Lung (tissue), 12 donors: ENCODE measurements around the gene TXNRD2. TPM values are rescaled to one million over a fixed set of nuclear protein-coding genes. Genes with fewer than 3 reads are reported as not detected.

ENCODE experiments used
- ATAC-seq: fragments of 200-7000 bp; cut with Tn5 transposase; one replicate; pipeline ENCODE4 v1.9.1; 2020; ENCODE audit warnings: moderate number of reproducible peaks; ENCODE audit not compliant: insufficient read depth, low FRiP score
- DNase-seq, 3 donors: peaks; one replicate each; pipeline ENCODE4 v3.0.0-alpha.2; 2013 to 2017
- H3K27ac ChIP-seq, 2 donors: one replicate each; pipeline ENCODE4 v1.5.1; 2013; ENCODE audit warnings: mild to moderate bottlenecking in 2 of 2, moderate library complexity in 2 of 2, control low read depth in 1 of 2, inconsistent platforms in 1 of 2, low read depth in 1 of 2, low read length in 1 of 2
- H3K27me3 ChIP-seq, 3 donors: one replicate each; pipeline ENCODE4 v1.5.1; 2013; ENCODE audit warnings: low read length in 2 of 3; ENCODE audit not compliant: control insufficient read depth in 3 of 3, insufficient read depth in 3 of 3
- H3K36me3 ChIP-seq, 4 donors: one replicate each; pipeline ENCODE4 v1.5.1; 2013; ENCODE audit warnings: low read length in 4 of 4, mild to moderate bottlenecking in 1 of 4, moderate library complexity in 1 of 4; ENCODE audit not compliant: control insufficient read depth in 4 of 4, insufficient read depth in 4 of 4
- H3K4me1 ChIP-seq, 5 donors: one replicate each; pipeline ENCODE4 v1.5.1; 2013; ENCODE audit warnings: low read length in 5 of 5, mild to moderate bottlenecking in 2 of 5, moderate library complexity in 1 of 5; ENCODE audit not compliant: control insufficient read depth in 5 of 5, insufficient read depth in 5 of 5
- H3K4me3 ChIP-seq: one replicate; pipeline ENCODE4 v1.5.1; 2013; ENCODE audit warnings: mild to moderate bottlenecking, control low read depth, moderate library complexity
- H3K9ac ChIP-seq, 2 donors: one replicate each; pipeline ENCODE4 v1.5.1; 2013; ENCODE audit warnings: low read length in 2 of 2, control low read depth in 1 of 2; ENCODE audit not compliant: insufficient read depth in 1 of 2
- H3K9me3 ChIP-seq, 4 donors: one replicate each; pipeline ENCODE4 v1.5.1; 2013; ENCODE audit warnings: low read length in 3 of 4, mild to moderate bottlenecking in 1 of 4, moderate library complexity in 1 of 4; ENCODE audit not compliant: control insufficient read depth in 4 of 4, insufficient read depth in 3 of 4
- WGBS, 2 donors: extraction: QIAGEN DNeasy Blood & Tissue Kit; methylation state at CpG; one replicate each; pipeline ENCODE4 v1.1.7; 2013; 5-methylcytosine and 5-hydroxymethylcytosine counted together
- polyA plus RNA-seq, 2 donors: library from polyadenylated mRNA; stranded (reverse); fragments of 200-250 nt; gene quantifications; one replicate each; pipeline ENCODE4 v1.2.1, GENCODE V29; 2013
- total RNA-seq, 2 donors: library from RNA; depleted of rRNA in 1 of 2; stranded (reverse); fragments of >200 nt in 1 of 2; gene quantifications; one replicate each; pipeline ENCODE4 v1.2.1, GENCODE V29; 2014 to 2021
- TF ChIP-seq, protein P1 (sequence below): IDR thresholded peaks from 2 replicates; pipeline ENCODE4 v1.5.1; 2012; ENCODE audit warnings: mild to moderate bottlenecking; ENCODE audit errors: control extremely low read depth, extremely low read depth
- donor health status: control.
- donor health status: control.
- donor health status: Bipolar disorder and iron deficiency.
- donor health status: healthy.
- donor health status: DM: yes; HTN: yes; CAD: no.

The TXNRD2 gene
- total and polyA plus RNA-seq, 4 donors: 20.3 to 59.2 (median 32.2) TPM

DNA sequence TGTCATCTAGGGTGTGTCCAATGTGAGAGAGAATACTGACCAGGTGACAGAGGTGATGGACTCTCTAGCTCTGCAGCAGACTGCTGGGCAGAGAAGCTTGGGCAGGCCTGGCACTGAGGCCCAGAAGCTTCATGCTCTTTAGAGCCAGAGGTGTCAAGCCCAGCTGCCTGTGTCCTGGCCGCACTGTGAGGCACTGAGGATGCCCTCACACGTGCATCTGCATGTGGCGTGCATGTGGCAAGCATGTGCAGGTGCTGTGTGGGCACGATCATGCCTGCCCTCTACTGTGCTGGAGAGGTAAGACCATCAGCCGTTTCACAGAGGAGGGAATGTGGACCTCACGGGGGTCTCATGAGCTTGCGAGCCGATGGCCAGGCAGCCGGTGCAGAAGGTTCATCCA, 15.8 kb upstream of the TXNRD2 start:
- TF ChIP-seq, protein P1, sequence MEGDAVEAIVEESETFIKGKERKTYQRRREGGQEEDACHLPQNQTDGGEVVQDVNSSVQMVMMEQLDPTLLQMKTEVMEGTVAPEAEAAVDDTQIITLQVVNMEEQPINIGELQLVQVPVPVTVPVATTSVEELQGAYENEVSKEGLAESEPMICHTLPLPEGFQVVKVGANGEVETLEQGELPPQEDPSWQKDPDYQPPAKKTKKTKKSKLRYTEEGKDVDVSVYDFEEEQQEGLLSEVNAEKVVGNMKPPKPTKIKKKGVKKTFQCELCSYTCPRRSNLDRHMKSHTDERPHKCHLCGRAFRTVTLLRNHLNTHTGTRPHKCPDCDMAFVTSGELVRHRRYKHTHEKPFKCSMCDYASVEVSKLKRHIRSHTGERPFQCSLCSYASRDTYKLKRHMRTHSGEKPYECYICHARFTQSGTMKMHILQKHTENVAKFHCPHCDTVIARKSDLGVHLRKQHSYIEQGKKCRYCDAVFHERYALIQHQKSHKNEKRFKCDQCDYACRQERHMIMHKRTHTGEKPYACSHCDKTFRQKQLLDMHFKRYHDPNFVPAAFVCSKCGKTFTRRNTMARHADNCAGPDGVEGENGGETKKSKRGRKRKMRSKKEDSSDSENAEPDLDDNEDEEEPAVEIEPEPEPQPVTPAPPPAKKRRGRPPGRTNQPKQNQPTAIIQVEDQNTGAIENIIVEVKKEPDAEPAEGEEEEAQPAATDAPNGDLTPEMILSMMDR: no peak
- DNase-seq (peak in 1 of 3 donors; percentile 8), ATAC-seq (no peak)
- Histone ChIP-seq H3K27ac (no peak overlapping the region), H3K36me3 (no peaks in the 10 kb centered on the region), H3K4me3 (no peak overlapping the region), H3K4me1 (peaks cover 0 to 33% (median 10%) of the 10 kb centered on the region in 5 donors), H3K9me3 (no peaks in the 10 kb centered on the region), H3K27me3 (no peaks in the 10 kb centered on the region), H3K9ac (no peak overlapping the region)
- WGBS, 2 donors: 96 to 97% methylated on average over 9 of the region's 9 CpGs

DNA sequence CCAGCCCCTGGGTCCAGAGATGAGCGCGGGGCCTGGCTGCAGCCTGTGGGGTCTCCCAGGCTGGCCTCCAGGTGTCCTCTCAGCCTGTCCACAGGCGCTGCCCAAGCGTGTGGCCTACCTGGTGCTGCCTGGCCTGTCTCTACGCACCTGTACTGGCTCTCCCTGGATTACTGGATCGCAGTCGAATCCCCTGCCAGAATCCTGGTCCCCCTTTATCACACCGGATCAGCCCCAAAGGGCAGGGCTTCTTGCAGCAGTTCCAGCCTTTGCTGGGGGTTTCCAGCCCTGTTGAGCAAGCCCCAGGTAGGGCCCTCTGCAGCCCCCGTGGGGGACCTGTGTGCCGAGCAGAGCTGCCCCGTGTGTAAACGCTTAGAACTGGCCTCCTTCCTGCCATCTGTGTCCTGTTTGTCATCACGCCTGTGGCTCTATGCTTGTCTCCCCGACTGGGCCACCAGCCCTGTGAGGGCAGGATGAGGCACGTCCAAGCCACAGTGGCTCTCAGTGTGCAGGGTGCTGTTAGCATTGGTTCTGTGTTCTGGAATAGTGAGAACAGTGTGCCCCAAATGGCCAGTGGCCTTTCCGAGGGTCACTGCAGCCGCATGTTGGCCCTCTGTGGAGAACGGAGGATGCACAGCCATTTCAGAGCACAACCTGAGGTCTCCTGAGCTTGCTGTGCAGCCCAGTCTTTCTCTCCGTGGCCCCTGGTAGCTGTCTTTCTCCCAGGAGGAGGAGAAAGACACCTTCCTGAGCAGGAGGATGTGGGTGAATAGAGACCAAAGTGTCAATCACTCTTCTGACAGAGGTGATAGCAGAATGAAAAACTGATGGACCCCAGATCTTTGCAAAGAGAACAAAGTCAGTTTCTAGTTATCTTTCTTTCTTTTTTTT, 13.9 kb upstream of the TXNRD2 start:
- H3K4me1 ChIP-seq: peaks cover 0 to 22% (median 9%) of the 10 kb centered on the region in 5 donors
- no peak overlapping the region for H3K27ac ChIP-seq
- H3K9me3 ChIP-seq: no peaks in the 10 kb centered on the region
- no peaks in the 10 kb centered on the region for H3K27me3 ChIP-seq
- H3K9ac ChIP-seq: no peak overlapping the region
- 57 to 64% methylated on average over 19 of the region's 19 CpGs for WGBS, 2 donors
- TF ChIP-seq, protein P1: no peak
- no peak overlapping the region for H3K4me3 ChIP-seq
- peak in 1 of 3 donors; percentile 33 for DNase-seq
- ATAC-seq: no peak
- H3K36me3 ChIP-seq: peaks cover 0 to 3% (median 0%) of the 10 kb centered on the region in 4 donors

DNA sequence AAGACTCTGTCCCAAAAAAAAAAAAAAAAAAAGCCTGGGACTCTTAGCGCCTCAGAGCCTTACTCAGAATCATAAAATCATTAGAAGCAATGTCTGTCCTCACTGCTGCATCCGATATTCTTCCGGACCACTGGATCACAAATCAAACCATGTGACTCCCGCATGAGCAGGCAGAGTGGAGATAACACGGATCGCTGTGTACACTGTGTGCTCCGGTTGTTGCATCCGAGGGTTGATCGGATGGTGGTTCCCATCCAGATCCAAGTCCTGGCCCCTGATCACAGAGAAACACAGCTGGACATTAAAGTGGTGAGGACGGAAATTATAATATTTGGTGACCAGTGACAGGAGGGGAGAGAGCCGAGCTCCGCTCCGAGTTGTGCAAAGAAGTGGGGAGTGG, 9.7 kb upstream of the TXNRD2 start:
- ATAC-seq (no peak), DNase-seq (peak in 1 of 3 donors; percentile 12)
- 79 to 89% methylated on average over 13 of the region's 13 CpGs for WGBS, 2 donors
- TF ChIP-seq, protein P1: no peak
- no peaks in the 10 kb centered on the region for H3K9me3 ChIP-seq
- no peak overlapping the region for H3K9ac ChIP-seq
- H3K27me3 ChIP-seq: no peaks in the 10 kb centered on the region
- no peak overlapping the region for H3K4me3 ChIP-seq
- H3K27ac ChIP-seq: no peak overlapping the region
- peaks cover 0 to 3% (median 0%) of the 10 kb centered on the region in 4 donors for H3K36me3 ChIP-seq
- peaks cover 0 to 10% (median 2%) of the 10 kb centered on the region in 5 donors for H3K4me1 ChIP-seq
